A673 (cell line): Measurements from ENCODE around the gene CHDH.

Experiments used
- CTCF ChIP-seq: fragments of 300-800, 200-600 bp; sonication (generic); conservative IDR thresholded peaks from 2 replicates; pipeline ENCODE4 v1.5.1; 2017; ENCODE audit warnings: low read depth, mild to moderate bottlenecking, antibody characterized with exemption, low read length, moderate library complexity, mixed read lengths
- EZH2 ChIP-seq: fragments of 200-600 bp; sonication (generic); IDR thresholded peaks from 2 replicates; pipeline ENCODE4 v1.6.1; 2017; ENCODE audit warnings: borderline replicate concordance, low read depth, mild to moderate bottlenecking, mixed read lengths, antibody characterized with exemption, low read length; ENCODE audit not compliant: poor library complexity, severe bottlenecking

- TF ChIP-seq CTCF (no peak), EZH2 (no peak)
Observed at GRCh38 chr3:53795176-53795575, 51.0 kb downstream of the CHDH start.
